GM10266 (cell line): ENCODE measurements around the gene RAB31.

Source experiments
- DNase-seq: peaks from one replicate; pipeline ENCODE4 v3.0.0; 2012; ENCODE audit errors: extremely low spot score
- TF ChIP-seq, protein P1 (sequence below): IDR thresholded peaks from 2 replicates; pipeline ENCODE4 v1.5.1; 2012; ENCODE audit warnings: mild to moderate bottlenecking, low read depth; ENCODE audit not compliant: control insufficient read depth, insufficient read depth; ENCODE audit errors: missing control alignments

Gene RAB31

GRCh38 chr18:9701609-9702349, 6.3 kb upstream of the RAB31 start:
- DNase-seq = no peak
- TF ChIP-seq, protein P1, sequence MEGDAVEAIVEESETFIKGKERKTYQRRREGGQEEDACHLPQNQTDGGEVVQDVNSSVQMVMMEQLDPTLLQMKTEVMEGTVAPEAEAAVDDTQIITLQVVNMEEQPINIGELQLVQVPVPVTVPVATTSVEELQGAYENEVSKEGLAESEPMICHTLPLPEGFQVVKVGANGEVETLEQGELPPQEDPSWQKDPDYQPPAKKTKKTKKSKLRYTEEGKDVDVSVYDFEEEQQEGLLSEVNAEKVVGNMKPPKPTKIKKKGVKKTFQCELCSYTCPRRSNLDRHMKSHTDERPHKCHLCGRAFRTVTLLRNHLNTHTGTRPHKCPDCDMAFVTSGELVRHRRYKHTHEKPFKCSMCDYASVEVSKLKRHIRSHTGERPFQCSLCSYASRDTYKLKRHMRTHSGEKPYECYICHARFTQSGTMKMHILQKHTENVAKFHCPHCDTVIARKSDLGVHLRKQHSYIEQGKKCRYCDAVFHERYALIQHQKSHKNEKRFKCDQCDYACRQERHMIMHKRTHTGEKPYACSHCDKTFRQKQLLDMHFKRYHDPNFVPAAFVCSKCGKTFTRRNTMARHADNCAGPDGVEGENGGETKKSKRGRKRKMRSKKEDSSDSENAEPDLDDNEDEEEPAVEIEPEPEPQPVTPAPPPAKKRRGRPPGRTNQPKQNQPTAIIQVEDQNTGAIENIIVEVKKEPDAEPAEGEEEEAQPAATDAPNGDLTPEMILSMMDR = no peak

GRCh38 chr18:9704233-9705118, 3.6 kb upstream of the RAB31 start:
- TF ChIP-seq, protein P1 = no peak
- no peak for DNase-seq

DNA sequence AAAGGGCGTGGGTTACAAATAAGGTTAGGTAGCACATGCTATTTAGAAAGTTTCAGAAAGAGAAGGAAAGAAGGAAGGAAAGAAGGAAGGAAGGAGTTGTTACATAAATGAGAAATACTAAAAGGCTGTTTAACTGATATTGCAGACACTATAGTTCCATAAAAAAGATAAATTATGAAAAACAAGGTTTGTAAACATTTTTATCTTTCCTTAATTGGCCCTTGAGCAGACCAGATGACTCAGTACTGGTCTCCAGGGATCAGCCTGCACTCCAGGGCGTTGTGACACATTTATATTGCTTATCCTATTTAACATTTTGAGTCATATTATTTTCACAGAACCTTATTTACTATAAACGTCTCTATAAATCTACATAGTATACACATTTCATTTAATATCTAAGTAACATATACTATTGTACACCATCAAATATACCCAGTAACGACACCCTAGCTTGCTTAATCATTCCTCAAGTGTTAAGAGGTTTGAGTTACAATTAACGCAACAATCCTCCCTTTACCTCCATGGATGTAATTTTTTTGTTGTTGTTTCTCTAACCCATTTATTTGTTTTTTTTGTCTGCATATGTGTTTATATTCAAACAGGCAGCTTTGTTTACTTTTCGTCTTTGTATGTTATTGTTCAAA, 2.8 kb upstream of the RAB31 start:
- TF ChIP-seq, protein P1 = no peak
- no peak for DNase-seq

DNA sequence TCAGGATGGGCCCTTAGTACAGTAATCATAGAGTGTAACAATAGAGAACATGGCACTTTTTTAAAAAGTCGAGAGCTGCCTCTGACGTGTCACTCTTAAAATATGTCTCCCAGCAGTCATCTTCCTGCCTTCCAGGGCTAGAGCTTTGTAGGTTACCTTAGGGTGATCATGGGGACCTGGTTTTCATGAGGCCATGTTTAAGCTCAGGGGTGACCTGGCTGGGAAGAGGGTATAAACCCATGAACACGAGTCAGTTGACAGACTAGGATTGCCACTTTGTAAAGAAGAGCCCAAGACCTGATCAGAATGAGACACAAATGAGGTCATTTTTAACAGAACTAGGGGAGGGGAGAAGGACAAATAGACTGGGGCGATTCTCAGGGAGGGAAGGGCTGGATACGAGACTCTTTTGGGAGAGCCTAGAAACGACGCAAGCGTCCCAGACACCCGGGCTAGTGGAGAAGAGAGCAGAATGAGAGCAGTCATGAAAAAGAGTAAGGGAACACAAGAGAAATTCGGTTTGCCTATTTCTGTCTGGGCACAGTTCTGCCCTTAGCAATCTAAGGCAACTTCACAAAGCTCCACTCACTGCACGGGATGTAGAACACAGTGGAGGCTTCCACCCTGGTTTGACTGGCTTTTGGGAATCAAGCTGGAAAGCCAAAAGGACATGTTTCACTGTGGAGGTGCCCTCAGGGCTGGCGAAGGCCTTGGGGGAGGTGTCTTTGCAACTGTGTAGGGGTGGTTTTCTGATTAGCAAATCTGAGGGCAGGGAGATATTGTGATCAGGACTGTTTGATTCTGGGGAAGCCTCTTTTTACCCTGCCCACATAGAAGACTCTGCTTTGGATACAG, 1.8 kb upstream of the RAB31 start:
- TF ChIP-seq, protein P1 = no peak
- DNase-seq = no peak

- DNase-seq = no peak
- TF ChIP-seq, protein P1 = no peak
Measured at GRCh38 chr18:9707381-9708056, 582 bp upstream of the RAB31 start.

DNA sequence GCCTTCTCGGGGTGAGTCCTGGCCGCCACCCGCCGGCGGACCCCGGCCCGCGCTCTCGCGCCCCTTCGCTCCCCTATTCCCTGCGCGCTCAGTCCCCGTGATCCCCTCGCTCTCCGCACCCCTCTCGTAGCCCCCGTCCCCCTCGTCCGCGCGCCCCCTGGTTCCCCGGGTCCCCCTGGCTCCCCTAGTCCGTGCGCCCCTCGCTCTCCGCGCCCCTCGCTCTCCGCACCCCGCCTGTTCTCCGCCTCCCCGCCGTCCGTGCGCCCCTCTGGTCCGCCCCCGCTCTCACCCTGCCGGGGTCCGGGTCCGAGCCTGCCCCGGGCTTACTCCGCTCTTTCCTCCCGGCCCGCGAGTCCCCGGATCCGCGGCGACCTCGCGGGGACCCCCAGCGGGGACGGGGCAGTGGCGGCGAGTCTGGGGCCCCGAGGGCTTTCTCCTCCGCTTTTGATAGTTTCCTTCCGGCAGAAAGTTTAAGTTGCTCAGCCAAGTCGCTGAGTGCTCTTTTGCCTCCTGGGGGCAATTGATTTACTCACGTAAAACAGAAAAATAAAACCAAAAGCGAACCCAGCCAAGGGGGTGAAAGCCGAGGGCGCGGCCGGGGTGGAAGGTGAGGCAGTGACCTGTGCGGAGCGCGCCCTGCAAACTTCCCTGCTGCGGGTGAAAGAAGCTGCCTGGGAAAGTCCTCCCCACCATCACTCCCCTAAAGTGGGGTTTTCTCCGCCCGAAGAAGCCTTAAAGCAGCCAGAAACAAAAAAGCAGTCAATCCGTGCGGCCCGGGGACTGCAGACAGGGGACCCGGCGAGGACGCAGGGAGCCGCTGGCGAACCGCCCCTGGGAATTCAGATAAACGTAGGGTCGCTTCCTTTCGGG, 568 bp downstream of the RAB31 start:
- TF ChIP-seq, protein P1 = no peak
- DNase-seq = peak; percentile 47
